GM19193 (cell line): Measurements from ENCODE around the gene ERAL1.

Source experiments
- POLR2A ChIP-seq: IDR thresholded peaks from 4 replicates; pipeline ENCODE4 v1.6.1; 2011; ENCODE audit not compliant: insufficient read depth, insufficient read length; ENCODE audit errors: extremely low read depth

ERAL1 gene

DNA sequence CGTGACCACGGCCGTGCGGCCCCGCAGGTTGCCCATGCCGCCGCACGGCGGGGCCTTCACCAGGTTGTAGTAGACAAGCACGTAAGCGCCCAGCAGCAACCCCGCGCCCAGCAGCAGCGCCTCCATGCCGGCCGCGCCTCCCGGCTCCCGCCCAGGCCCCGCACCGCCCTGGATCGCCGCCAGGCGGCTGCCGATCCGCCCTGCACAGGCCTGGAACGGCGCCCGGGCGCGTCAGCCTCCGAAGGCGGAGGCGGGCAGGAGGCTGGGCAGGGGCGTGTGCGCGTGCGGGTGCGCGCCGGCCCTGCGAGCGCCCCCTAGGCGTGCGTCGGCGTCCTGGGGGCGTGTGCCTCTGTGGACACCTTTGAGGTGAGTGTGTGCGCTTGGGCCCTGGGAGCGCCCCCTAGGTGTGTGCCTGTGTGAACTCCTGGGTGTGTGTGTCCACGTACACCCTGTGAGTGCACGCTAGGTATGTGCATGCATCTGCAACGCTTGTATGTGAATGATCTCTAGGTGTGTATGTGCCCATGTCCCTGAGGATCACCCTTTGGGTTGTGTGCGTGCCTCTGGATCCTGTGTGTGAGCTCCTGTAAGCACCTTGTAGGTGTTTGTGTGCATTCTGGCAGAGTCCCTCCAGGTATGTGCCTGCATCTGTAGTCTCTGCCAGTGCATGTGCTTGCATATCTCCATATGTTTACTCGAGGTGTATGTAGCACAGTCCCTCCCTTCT is 48.2 kb downstream of the ERAL1 start, which contains the start of gene DHRS13:
DHRS13 (minus strand) TSS at position 261 of the 727 bp plus-strand sequence; CDS start at position 126, 135 bp downstream.
- no peak for TF ChIP-seq POLR2A

DNA sequence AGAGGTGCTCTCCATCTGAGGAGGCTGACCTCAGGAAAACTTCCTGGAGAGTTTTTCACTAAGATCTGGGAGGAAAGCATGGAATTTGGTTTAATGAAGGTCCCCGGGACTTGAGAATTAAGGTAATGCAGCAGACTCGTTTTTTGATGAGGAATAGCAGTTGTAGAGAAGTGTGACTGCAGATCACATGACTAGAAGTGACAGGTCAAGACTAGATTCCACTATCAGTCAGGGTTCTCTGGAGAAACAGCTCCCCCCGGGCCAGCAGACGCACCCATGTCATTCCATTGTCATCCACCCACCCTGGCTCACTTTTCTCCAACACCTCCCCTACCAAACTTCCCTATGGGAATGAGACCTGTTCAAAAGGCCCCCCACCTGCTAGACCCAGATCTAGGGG is 50.0 kb downstream of the ERAL1 start:
- TF ChIP-seq POLR2A = no peak

DNA sequence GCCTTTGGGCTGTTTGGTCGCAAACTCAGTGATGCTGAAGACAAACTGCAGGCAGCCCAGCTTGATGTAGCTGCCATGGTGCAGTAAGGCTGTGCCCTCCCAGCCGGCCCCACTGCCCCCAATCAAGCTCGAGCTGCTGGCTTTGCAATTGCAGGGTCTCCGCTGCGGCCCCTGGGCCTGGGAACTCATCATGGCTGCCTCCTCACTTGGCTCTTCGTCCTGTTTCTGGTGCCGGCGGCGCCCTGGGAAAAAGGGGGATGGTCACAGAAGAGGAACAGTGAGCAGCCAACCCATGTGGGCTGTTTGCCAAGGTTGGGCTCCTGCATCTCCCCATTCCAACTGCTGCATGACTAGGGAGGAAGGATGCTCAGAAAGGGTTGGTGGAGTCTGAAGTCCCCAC is 51.5 kb downstream of the ERAL1 start:
- no peak for TF ChIP-seq POLR2A

DNA sequence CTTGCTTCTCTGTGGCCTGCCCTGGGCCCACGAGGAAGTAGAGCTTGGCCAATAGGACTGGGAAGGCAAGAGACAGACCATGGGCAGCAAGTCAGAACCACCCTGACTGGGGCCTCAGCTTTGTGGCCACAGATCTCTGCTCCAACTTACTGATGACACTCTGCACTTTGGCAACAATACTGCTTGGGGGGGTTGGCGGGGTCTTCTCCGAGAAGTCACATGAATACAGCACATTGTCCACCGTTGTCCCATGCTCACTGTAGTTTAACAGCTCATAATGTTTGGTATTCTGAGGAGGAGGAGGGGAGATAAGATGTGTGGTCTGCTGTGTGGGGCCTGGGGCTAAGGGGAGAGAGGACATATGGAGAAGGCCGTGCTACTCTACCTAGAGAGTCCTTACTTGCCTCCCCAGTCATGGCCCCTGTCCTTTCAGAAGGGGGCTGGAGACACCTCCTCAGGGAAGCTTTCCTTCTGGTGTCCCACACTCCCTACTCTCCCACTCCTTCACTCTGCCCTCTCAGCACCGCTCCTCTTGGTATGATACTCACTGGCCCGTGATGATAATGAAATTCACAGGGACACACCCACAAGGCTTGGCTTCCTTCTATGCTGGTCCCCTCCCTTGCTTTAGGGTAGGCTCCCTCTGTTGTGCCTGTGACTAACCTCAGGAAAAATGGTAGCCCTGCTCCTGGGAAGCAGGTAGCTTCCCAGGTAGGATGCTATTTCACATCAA is 52.1 kb downstream of the ERAL1 start:
- no peak for TF ChIP-seq POLR2A

DNA sequence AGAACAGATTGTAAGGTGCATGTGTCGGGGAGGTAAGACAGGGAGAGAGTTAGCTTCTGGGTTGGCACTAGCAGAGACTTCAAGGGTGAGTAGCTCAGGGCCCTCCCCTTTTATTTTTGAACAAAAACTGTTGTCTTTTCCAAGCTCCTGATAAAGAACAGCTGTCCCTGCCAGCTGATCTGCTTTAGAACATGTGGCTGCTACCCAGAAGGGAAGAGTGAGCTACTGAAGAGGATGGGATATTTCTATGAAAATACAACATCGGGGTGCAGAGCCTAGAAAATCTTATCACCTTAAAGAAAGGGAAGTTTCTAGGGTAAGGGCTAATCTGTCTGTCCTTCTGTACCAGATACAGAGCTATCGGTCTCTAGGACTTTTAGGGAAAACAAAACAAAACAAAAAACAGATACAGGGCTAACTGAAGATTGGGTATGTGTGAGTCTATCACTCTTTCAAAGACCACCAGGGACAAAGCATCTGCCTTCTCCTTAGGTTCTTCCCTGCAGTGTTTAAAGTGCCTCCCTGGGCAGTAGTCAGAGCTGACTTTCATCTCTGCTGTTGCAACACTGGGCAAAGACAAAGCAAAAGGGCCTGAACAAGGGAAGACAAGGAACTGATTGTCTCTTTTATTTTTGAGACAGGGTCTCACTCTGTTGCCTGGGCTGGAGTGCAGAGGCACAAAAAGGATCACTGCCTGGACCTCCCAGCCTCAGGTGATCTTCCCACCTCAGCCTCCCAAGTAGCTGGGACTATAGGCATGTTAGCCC is 53.1 kb downstream of the ERAL1 start:
- TF ChIP-seq POLR2A = no peak

DNA sequence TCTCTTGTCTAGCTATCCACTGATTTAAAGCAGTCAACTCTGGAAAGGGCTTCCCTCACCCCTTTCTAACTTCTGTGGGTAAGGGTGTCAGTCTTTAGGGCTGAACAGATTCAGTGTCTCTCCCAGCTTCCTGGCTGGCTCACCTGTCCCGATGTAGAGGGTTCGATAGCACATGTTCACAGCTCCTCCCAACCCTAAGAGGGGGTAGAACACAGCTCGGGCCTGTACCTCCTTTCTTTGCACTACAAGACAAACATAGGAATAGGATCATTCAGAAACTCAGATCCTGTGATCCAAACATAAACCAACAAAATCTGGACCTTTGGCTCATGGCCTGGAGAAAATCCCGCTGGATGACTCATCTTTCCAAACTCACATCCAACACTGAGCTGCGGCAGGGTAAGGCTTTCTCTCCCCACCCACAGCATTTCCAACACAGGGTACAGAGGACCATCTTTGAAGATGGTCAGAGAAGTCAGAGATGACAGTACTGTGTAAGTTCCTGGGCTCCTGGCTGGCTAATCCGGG is 53.9 kb downstream of the ERAL1 start:
- TF ChIP-seq POLR2A = no peak

DNA sequence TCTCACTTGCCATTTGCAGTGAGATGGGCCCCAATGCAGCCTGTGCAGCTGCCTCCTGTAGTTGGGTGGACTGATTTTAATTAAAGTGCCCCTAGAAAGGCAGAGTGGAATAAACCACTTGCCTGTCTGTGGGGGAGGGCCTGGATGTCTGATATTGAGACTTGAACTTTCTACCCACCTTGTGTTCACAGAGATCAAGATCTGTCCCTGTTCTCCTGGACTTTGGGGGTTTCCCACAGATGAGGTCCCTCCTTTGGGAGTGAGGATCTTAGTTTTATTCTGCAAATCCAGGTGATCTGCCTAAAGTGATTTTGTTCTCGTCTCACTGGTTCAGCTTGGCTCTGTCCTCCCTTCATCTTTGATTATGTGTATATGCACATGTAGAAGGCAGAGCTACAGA is 55.7 kb downstream of the ERAL1 start:
- no peak for TF ChIP-seq POLR2A
